GM19240 (cell line): ENCODE data around the gene KCND2.
A peak's percentile ranks its signal among the peaks of the same experiment; 100 is the strongest.
"Not testable (repeated sequence)": the region's sequence is repeated elsewhere in the genome, so short reads cannot be mapped to it uniquely, and the experiment has no call there.

ENCODE experiments used
- DNase-seq: peaks from one replicate; pipeline ENCODE4 v3.0.0; 2011; ENCODE audit warnings: low spot score; ENCODE audit not compliant: insufficient read length

The KCND2 gene

GRCh38 chr7:120272701-120273475, at the start of gene KCND2:
Gene KCND2 (plus strand): TSS chr7:120273175.
- DNase-seq, result peak; percentile 2

DNA sequence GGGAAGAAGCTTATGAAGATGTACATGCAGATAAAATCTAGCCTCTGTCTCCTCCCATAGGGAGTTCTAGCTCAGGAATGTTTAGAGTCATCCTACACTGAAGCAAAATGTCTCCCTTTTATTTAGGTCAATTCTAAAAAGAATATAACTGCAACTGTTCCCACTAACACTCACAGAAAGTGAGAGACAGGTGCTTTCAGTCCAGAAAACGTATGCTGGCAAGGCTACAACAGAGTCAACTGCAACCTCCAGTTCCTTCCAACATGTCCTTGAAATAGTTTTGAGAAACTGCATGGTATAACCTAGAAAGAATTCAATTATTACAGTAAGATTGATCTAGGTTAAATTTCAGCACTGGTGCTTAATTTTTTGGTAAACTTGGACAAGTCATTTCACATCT, 46.8 kb upstream of the KCND2 start:
- no peak for DNase-seq

GRCh38 chr7:120227255-120227654, 45.7 kb upstream of the KCND2 start:
- no peak for DNase-seq

DNA sequence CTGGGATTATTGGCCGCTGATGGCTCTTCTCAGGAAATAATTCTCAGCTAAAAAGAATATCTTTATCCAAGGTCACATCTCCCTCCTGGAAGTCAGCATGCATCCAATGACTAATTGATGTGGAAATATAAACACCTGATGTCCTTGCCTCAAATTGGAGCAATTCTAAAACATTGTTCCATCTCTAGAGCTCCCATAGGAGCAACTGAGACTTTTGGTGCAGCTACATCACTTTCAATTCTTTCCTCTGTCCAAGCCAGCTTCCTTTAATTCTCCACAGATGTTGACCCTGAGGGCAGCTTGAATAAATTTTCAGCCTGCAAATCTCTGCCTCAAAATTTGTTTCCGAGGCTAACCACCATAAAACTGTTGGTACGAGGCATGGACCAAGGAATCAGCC, 43.9 kb upstream of the KCND2 start:
- no peak for DNase-seq

DNA sequence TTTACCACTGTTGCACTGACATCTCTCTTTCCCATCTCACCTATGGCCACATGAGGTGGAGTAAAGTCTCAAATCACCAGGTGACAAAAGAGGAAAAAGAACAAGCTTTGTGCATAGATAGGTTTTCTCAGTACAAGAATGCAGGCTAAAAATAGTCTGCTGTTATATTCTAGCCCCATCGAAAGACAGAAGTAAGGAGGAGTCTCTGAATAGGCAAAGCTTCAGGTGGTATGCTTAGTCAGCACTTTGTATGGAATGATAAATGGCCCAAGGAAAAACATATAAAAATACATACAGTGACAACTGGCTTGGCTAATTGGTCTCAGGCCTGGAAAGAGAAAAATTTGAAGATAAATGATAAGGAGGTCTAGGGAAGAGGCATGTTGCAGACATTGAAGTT, 39.6 kb upstream of the KCND2 start:
- no peak for DNase-seq

DNA sequence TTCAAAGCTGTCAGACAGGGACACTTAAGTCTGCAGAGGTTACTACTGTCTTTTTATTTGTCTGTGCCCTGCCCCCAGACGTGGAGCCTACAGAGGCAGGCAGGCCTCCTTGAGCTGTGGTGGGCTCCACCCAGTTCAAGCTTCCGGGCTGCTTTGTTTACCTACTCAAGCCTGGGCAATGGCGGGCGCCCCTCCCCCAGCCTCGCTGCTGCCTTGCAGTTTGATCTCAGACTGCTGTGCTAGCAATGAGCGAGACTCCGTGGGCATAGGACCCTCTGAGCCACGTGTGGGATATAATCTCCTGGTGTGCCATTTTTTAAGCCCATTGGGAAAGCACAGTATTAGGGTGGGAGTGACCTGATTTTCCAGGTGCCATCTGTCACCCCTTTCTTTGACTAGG, 32.6 kb upstream of the KCND2 start:
- DNase-seq, result not testable (repeated sequence)

DNA sequence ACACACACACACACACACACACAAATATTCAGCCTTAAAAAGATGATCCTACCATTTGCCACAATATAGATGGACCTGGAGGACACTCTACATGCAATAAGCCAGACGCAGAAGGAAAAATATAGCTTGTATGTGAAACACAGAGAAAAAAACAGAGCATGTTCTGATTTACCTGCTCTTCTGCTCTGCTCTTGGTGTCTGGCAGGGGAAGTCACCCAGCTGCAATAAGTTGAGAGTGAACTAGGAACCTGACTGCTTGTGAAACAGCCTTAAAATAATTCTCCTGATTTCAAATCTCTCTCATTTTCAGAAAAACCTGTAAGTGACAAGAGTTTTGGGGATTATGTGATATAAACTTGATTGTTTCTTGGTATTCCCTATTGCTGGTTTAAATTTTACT, 31.0 kb upstream of the KCND2 start:
- no peak for DNase-seq

DNA sequence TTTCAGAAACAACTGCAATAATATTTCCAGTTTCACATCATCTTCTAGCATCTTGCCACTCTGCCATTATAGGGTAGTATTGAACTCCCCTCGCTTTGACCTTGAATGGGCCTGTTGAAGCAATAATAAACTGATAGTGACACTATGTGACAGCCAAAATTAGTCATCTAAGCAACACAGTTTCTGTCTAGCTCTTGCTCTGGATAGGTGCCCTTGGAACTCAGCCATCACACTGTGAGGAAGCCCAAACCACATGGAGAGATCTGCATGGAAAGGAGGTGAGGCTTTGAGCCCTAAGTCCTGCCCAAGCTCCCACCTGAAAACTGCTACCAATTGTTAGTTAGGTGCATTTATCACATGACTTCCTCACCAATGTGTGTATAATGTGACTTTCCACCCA, 18.1 kb upstream of the KCND2 start:
- DNase-seq, result no peak

GRCh38 chr7:120256344-120257070, 16.5 kb upstream of the KCND2 start:
- no peak for DNase-seq

GRCh38 chr7:120259386-120259785, 13.6 kb upstream of the KCND2 start:
- DNase-seq, result no peak

- no peak for DNase-seq
Measured at GRCh38 chr7:120260111-120260510, 12.9 kb upstream of the KCND2 start.

GRCh38 chr7:120272261-120272660, 714 bp upstream of the KCND2 start:
- peak; percentile 39 for DNase-seq

- DNase-seq, result peak; percentile 47
Measured at GRCh38 chr7:120273476-120273975, 551 bp downstream of the KCND2 start.

- DNase-seq, result no peak
Measured at GRCh38 chr7:120274482-120274881, 1.5 kb downstream of the KCND2 start.

DNA sequence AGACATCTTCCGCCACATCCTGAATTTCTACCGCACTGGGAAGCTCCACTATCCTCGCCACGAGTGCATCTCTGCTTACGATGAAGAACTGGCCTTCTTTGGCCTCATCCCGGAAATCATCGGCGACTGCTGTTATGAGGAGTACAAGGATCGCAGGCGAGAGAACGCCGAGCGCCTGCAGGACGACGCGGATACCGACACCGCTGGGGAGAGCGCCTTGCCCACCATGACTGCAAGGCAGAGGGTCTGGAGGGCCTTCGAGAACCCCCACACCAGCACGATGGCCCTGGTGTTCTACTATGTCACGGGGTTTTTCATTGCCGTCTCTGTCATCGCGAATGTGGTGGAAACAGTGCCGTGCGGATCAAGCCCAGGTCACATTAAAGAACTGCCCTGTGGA, 1.9 kb downstream of the KCND2 start:
- no peak for DNase-seq

GRCh38 chr7:120276720-120277119, 3.7 kb downstream of the KCND2 start:
- no peak for DNase-seq

DNA sequence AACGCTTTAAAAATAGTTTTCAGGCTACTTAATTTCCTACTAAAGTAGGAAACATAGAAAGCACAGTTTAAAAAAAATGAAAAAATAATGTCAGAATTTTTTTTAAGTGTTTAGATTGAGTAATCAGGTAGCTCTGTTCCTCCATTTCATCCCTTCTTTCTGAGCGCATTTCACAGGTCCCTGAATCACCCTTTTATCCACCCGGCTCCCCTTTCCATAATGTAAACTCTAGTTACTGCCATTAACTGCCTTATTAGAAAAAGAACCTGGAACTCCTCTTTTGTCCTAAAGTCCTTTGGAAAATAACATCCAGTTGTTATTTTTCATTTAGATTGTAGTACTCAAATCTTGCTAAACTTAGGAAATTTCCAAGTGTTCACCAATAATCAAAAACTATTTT, 5.8 kb downstream of the KCND2 start:
- DNase-seq, result no peak

DNA sequence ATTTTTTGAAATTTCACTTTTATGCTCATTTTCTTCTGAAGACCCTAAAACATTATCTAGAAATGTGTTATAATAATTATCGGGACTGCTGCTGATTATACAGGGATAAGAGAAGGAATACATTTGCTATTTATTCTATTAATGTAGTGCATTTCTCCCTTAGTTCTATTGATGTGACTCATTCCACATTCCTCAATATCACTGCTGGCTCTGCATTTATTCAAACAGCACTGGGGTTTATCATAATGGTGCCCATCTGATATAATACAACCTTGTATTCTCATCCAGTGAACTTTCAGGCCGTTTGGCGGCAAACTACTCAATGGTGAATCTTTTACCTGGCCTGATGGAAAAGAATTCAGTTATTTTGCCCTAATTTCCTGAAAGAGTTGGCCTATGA, 7.8 kb downstream of the KCND2 start:
- DNase-seq, result no peak

DNA sequence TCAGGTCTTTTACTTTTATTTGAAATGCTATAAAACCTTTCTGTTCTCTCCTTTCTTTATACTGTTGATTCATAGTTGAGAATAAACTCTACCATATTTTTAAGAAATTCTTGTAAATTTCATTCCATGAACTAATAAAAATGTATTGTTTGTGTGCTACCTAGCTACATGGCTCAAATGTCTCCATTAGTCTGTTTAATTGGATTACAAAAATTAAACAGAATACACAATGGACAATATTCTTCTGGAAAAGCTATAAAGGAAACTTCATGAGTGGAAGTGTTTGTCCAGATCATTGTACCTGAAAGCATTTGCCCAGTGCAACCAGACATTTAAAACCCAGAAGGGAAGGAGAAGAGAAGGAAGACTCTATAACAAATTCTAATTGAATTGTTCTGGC, 20.1 kb downstream of the KCND2 start:
- no peak for DNase-seq

GRCh38 chr7:120302190-120302589, 29.2 kb downstream of the KCND2 start:
- no peak for DNase-seq

DNA sequence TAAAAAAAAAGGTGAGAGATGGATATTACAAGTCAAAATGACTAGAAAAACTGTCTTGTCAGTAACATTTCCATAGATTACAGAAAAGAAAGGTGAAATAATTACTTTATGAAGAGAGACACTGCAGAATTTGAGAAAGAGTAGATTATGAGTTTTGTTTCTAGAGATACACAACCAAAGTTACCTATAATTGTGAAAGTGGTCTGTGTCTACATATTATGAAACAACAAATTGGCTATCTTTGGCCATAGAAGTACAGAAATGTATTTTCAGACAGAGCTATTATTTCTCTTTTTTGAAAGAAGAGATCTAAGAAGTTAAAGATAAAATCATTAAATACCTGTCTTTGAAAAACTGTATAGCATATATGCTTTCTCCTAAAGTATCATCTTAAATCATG, 30.1 kb downstream of the KCND2 start:
- no peak for DNase-seq

GRCh38 chr7:120304674-120305073, 31.7 kb downstream of the KCND2 start:
- no peak for DNase-seq
